PFSK-1 (cell line): Measurements from ENCODE around the gene FAM200A.

Source experiments
- FOXP2 ChIP-seq: optimal IDR thresholded peaks from 2 replicates; pipeline ENCODE3; 2011; ENCODE audit warnings: borderline replicate concordance, control low read depth, inconsistent platforms; ENCODE audit not compliant: insufficient read depth; ENCODE audit errors: extremely low read length, extremely low read depth
- POLR2AphosphoS5 ChIP-seq: IDR thresholded peaks from 2 replicates; pipeline ENCODE4 v1.6.1; 2012; ENCODE audit warnings: low read depth, mild to moderate bottlenecking, control low read depth, low read length, moderate library complexity
- SIN3A ChIP-seq: IDR thresholded peaks from 2 replicates; pipeline ENCODE4 v1.6.1; 2012; ENCODE audit warnings: mild to moderate bottlenecking, low read length, moderate library complexity, borderline replicate concordance; ENCODE audit not compliant: insufficient read depth
- TAF1 ChIP-seq: IDR thresholded peaks from 2 replicates; pipeline ENCODE4 v1.6.1; 2012; ENCODE audit warnings: low read length, control low read depth, borderline replicate concordance; ENCODE audit not compliant: insufficient read depth
- TF ChIP-seq, protein P1 (sequence below), 2 experiments: IDR thresholded peaks; 2 replicates each; pipeline versions ENCODE4 v1.6.1 to v1.8.0; 2011 to 2012; ENCODE audit warnings: low read depth in 2 of 2, low read length in 2 of 2, control low read depth in 1 of 2, inconsistent platforms in 1 of 2, mild to moderate bottlenecking in 1 of 2, moderate library complexity in 1 of 2; ENCODE audit not compliant: insufficient read depth in 1 of 2

DNA sequence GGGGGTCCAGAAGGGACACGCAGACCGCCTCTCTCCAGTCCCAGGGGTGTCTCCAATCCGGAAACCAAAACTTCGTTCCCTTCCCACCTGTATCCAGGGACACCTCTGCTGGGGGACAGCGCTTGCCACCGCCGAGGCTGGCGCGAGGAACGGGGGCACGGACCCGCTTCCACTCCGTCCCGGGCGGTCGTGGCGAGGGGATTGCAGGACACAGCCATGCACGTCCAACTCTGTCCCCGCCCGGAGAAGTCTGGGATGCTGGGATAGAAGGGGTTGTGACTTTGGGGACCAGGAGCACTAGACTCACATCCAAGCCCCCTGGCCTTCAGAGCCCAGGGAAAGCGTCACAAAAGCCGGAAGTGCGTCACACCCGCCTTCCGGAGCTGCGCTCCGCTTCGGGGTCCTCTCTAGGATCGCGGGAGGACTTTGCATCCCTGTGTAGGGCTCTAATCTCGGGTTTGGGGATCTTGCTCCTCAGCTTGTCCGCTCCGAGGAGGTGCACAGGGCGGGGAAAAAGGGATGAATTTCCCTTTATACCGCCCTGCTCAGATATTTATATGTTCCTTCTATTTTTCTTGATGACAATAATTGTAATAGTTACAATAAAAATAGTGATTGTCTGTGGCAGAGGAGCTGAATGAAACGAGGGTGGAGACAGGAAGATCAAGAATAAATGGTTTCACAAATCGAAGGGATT, at the start of gene FAM200A:
- TF ChIP-seq POLR2AphosphoS5 (peak; percentile 96), SIN3A (no peak; the same call in 1 of the 2 replicates), TAF1 (peak; percentile 79; the same call in 1 of the 2 replicates), FOXP2 (peak; percentile 13)
- TF ChIP-seq, protein P1, sequence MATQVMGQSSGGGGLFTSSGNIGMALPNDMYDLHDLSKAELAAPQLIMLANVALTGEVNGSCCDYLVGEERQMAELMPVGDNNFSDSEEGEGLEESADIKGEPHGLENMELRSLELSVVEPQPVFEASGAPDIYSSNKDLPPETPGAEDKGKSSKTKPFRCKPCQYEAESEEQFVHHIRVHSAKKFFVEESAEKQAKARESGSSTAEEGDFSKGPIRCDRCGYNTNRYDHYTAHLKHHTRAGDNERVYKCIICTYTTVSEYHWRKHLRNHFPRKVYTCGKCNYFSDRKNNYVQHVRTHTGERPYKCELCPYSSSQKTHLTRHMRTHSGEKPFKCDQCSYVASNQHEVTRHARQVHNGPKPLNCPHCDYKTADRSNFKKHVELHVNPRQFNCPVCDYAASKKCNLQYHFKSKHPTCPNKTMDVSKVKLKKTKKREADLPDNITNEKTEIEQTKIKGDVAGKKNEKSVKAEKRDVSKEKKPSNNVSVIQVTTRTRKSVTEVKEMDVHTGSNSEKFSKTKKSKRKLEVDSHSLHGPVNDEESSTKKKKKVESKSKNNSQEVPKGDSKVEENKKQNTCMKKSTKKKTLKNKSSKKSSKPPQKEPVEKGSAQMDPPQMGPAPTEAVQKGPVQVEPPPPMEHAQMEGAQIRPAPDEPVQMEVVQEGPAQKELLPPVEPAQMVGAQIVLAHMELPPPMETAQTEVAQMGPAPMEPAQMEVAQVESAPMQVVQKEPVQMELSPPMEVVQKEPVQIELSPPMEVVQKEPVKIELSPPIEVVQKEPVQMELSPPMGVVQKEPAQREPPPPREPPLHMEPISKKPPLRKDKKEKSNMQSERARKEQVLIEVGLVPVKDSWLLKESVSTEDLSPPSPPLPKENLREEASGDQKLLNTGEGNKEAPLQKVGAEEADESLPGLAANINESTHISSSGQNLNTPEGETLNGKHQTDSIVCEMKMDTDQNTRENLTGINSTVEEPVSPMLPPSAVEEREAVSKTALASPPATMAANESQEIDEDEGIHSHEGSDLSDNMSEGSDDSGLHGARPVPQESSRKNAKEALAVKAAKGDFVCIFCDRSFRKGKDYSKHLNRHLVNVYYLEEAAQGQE (IDR thresholded peaks at IDR 0.05; ENCODE audit: insufficient read depth in 1 of 2, low read depth in 2 of 2, low read length in 2 of 2): no peak
